Iris pigment epithelial cell (primary cell): Measurements from ENCODE around the gene SCCPDH.
A peak's percentile ranks its signal among the peaks of the same experiment; 100 is the strongest.

Source experiments
- DNase-seq: peaks from one replicate; pipeline ENCODE4 v3.0.0-alpha.2; 2011; ENCODE audit warnings: low read depth

The SCCPDH gene

GRCh38 chr1:246785494-246786111, 61.4 kb downstream of the SCCPDH start:
- no peak for DNase-seq

DNA sequence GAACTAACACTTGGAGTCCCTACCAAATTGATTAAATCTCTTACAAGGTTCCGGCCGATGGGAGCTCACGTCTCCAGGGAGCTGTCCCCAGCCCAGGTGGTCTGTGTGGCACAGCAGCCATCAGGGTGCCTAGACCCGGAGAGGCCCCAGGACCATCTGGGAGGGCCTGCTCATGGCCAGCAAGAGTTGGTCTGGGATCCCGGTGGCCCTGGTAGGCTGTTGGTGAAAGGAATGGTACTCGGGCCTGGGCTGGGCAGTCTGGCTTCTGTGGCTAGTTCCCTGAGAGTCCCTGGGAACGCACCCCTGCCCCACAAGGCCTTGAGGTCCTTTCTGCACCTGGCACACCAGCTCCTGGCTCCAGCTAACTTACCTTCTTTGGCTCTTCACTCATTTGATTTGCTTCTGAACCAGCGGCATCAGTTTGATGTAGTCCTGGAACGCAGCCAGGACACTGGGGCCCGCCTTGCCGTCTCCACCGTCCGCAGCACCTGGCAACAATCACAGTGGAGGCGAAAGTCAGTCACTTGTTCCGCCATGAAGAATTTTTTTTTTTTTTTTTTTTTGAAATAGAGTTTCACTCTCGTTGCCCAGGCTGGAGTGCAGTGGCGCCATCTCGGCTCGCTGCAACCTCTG, 62.5 kb downstream of the SCCPDH start:
- DNase-seq, result no peak

DNA sequence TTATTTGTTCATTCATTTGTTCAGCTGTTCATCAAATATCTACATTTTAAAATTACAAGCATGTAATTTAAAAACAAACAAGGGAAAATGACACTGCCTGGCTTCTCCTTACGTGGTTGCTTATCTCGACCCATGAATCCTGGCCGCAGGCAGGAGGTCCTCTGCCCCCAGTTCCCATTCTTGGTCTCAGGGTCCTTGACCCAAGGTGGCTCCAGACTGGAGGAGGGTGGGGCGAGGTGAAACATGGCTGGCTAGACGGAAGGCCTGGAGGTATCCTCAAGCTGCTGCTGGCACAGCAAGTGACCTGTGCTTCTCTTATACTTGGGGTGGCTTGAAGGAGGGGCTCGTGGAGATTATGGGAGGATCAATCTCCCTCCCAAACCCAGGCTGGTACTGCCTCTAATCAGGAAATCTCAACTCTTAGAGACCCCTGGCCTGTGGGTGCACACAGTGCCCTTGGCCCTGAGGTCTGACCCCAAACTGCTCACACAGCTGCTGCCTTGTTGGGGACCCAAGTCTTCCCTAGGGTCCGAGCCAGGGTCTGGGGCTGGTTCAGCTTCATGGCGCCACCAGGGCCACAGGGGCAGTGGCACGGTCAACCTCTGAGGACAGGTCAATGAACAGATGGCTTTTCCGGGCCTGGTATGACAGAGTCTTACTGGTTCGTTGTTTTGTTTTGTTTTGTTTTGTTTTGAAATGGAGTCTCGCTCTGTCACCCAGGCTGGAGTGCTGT, 63.7 kb downstream of the SCCPDH start:
- no peak for DNase-seq

GRCh38 chr1:246788895-246789338, 64.7 kb downstream of the SCCPDH start:
- DNase-seq, result peak; percentile 26

DNA sequence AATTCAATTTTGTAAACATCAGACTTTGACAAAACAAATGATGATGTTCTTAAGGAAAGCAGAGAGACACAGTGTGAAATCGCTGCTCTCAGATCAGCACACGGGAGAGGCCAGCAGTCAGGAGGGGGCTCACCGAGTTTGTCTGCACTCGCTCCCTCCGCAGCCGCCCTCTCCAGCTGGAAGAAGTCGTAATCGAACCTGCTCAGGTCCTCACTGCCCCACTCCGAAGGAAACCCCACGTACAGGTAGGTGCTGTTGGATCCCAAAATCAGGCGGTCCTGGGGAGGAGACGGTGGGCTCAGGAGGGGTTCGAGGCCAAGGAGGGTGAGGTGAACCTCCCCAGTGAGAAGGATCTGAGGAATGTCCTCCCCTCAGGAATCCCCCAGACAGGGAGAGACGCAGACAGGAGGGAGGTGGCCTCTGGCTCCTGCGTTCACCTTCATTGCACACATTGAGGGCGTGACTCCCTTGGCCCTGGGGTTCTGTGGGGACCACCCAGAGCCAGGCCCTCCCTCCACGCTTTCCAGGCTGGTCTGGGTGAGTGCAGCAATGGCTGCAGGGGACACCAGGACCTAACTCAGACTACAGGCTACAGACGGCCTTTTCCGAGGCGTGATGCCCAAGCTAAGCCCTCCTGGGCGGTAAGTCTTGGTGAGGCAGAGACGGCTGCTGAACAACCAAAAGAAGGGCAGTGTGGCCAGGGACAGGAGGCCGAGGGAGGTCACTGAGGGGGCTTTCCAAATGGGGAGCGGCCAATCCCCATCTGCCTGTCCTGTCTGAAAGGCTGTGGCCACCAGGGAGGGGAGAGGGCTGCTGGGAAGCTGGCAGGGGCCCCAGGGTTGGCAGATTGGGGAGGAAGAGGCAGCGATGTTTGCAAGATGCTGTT, 65.5 kb downstream of the SCCPDH start:
- no peak for DNase-seq

DNA sequence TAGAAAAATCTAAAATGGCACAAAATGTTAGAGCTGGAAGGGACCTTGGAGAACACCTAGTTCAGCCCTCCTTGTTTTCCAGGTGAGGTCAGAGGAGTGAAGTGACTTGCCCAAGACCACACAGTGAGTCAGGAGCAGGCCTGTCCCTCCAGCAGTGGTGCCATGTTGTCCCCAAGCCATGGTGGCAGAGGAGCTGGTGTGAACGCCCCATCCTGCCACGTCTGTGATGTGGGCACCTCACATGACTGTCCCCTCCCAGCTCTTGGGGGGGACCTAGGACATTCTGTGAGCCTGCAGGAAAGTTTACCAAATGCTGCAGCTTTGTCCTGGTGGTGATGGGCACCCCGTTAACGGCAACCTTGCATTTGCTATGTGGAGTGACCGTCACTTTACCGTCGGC, 66.2 kb downstream of the SCCPDH start:
- no peak for DNase-seq

GRCh38 chr1:246790833-246791232, 66.6 kb downstream of the SCCPDH start:
- DNase-seq, result no peak

DNA sequence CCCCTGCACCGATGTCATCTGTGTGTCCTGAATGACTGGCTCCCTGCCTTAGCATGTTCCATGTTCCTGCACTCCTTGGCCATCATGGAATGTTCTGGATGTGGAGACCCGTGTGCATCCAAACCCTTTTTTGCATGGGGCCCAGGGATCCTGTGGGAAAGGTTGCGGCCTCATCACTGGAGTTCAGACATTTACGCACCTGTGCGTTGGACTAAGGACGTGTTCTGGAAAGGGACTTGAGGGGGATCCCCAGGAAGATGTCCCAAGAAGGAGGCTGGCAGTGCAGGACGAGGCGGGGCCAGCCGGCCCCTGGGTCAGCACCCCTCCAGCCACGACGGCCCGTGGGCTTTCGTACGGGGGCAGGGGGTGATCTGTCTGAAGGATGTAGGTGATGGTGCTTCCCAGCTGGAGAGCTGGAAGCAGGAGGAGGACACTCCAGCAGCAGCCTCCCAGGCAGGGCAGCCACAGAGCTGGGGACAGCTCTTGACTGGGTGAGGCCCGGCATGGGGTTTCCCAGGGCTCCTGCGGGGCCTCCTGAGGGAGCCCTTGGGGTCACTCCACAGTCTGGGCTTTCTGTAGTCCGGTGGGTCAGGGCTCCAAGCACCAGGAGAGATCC, 67.2 kb downstream of the SCCPDH start:
- DNase-seq, result no peak

- no peak for DNase-seq
Observed at GRCh38 chr1:246792603-246793002, 68.4 kb downstream of the SCCPDH start.

GRCh38 chr1:246793356-246793896, 69.2 kb downstream of the SCCPDH start:
- no peak for DNase-seq

GRCh38 chr1:246794048-246794827, 70.0 kb downstream of the SCCPDH start:
- DNase-seq, result no peak

DNA sequence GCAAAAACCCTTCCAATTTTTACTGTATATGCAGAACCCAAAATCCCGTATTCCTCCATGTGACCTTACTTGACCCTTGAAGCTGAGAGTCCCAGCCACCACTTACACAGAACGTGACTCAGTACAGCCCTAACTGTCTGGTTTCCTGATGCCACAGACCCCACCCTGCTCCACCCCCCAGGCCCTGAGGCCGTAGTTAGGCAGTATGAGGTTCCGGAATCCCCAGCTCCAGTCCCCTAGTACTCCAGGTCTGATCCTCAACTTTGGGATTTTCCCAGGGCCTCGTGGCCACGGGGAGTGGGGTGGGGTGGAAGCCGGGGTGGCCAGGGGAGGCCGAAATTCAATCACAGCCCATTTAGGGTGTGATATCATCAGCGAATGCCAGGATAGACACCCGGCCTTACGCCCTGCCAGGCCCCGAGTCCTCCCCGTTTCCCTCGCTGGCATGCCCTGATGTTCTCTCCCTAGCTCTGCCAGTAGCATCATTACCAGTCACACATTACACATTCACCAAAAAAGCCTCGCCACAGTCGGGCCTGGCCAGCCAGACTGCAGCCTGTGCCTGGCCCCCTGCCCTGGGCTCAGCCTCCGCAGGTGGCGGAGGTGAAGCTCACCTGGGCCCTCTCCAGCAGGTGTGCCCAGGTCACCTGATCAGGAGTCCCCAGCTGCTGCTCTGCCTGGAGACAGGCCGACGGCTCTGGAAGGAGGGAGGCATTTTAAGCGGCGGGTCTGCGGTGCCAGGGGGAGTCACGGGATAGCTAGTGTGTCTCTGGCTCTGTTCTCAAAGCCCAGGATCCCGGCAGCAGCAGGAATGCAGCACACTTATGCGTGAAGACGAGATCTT, 70.8 kb downstream of the SCCPDH start:
- no peak for DNase-seq

- DNase-seq, result no peak
Observed at GRCh38 chr1:246795906-246796694, 71.9 kb downstream of the SCCPDH start.

DNA sequence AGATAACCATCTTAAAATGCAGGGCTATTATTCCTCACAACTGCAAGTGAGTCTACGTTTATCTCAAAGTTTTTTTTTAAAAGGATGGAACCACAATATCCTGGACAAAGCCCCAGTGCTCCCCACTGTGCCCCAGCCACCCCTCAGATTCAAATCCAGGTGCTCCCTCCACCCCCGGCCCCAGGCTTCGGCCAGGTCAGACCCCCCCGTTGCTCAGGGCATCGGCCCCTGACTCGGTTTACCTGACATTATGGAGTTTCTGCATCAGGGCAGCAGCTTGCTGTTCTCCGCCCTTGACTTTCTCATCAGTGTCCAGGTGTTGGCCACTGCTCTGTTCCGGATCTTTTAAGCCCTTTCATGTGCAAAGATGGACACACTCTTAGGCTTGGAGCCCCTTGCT, 72.9 kb downstream of the SCCPDH start:
- DNase-seq, result no peak

DNA sequence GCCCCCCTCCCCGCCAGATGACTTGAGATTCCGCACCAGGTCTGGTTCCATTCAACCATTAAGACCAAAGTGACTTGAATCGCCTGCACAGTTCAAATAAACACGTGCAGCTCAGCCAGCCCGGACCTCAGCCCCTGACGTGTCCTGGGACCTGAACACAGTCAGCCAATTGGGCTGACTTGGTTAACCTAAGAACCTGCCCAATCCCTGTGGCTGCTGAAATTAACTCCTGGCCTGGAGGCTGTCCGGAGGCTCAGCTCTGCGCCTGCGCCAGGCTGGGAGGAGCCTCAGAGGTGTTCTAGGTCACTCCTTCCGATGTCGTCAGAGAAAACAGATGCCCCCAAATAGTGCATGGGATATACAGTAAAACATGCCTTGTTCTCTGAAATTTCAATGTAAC, 73.4 kb downstream of the SCCPDH start:
- DNase-seq, result no peak

GRCh38 chr1:246798107-246798506, 73.9 kb downstream of the SCCPDH start:
- no peak for DNase-seq

- no peak for DNase-seq
Observed at GRCh38 chr1:246798606-246799496, 74.6 kb downstream of the SCCPDH start.

- DNase-seq, result no peak
Observed at GRCh38 chr1:246800356-246800755, 76.1 kb downstream of the SCCPDH start.
